ENCODE measurements around the gene MCM3AP. TPM values are rescaled to one million over a fixed set of nuclear protein-coding genes. Genes with fewer than 3 reads are reported as not detected.

The MCM3AP gene
- total RNA-seq, 1 experiment from 2014 or later: 88.4 TPM

DNA sequence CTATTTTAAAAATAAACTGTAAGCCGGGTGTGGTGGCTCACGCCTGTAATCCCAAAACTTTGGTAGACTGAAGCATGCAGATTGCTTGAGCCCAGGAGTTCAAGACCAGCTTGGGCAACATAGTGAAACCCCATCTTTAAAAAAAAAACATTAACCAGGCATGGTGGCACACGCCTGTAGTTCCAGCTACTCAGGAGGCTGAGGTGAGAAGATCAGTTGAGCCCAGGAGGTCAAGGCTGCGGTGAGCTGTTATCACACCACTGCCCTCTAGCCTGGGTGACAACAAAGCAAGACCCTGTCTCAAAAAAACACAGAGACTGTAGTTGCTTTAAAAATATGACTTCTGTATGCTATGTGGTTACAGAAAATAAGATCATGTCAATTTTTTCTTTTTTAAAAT, 32.6 kb downstream of the MCM3AP start:
- DNase-seq (ENCODE audit: low read depth, low spot score): no peak
- Histone ChIP-seq H3K79me2 (ENCODE audit: insufficient read depth, low read length) (peaks cover 11% of the 10 kb centered on the region), H3K9ac (ENCODE audit: low read length) (no peak overlapping the region), H3K36me3 (ENCODE audit: control insufficient read depth in 1 of 2, insufficient read depth in 2 of 2, low read length in 2 of 2) (peaks cover 34 to 69% of the 10 kb centered on the region in 2 experiments), H3K9me3 (ENCODE audit: control insufficient read depth in 1 of 2, insufficient read depth in 1 of 2, low read depth in 1 of 2, low read length in 2 of 2) (no peaks in the 10 kb centered on the region), H2AFZ (ENCODE audit: low read depth, low read length, poor library complexity, severe bottlenecking) (no peak overlapping the region), H3K27me3 (ENCODE audit: insufficient read depth, low read length) (no peaks in the 10 kb centered on the region), H3K4me3 (replicated peaks in 1 of 2; ENCODE audit: low read depth in 1 of 2, low read length in 2 of 2) (no peak overlapping the region), H3K27ac (ENCODE audit: low read depth, low read length) (no peak overlapping the region), H3K9me2 (ENCODE audit: insufficient read depth) (no peaks in the 10 kb centered on the region), H3K4me1 (ENCODE audit: control insufficient read depth in 1 of 2, insufficient read depth in 2 of 2, low read length in 2 of 2) (no peaks in the 10 kb centered on the region), H3K4me2 (ENCODE audit: low read length) (no peak overlapping the region), H4K20me1 (ENCODE audit: insufficient read depth) (no peaks in the 10 kb centered on the region)
- ChIA-PET POLR2A (no interaction called here), RAD21 (ENCODE audit: low non-redundant PET in 1 of 2, low total read pairs in 2 of 2, uncharacterized antibody in 2 of 2, unreplicated experiment in 2 of 2) (no interaction called here), CTCF (no interaction called here)
- no peak for TF ChIP-seq ZNF274 (IDR thresholded peaks at IDR 0.05; ENCODE audit: low read depth, low read length)
- TF ChIP-seq EZH2phosphoT487 (IDR thresholded peaks at IDR 0.05; ENCODE audit: borderline replicate concordance): no peak
- no peak for TF ChIP-seq CEBPB (IDR thresholded peaks at IDR 0.05; ENCODE audit: low read depth)
- no peak for TF ChIP-seq EZH2 (IDR thresholded peaks at IDR 0.05)
- no peak for TF ChIP-seq POLR2AphosphoS5 (IDR thresholded peaks at IDR 0.05; ENCODE audit: low read depth, low read length)
- TF ChIP-seq, protein P1, sequence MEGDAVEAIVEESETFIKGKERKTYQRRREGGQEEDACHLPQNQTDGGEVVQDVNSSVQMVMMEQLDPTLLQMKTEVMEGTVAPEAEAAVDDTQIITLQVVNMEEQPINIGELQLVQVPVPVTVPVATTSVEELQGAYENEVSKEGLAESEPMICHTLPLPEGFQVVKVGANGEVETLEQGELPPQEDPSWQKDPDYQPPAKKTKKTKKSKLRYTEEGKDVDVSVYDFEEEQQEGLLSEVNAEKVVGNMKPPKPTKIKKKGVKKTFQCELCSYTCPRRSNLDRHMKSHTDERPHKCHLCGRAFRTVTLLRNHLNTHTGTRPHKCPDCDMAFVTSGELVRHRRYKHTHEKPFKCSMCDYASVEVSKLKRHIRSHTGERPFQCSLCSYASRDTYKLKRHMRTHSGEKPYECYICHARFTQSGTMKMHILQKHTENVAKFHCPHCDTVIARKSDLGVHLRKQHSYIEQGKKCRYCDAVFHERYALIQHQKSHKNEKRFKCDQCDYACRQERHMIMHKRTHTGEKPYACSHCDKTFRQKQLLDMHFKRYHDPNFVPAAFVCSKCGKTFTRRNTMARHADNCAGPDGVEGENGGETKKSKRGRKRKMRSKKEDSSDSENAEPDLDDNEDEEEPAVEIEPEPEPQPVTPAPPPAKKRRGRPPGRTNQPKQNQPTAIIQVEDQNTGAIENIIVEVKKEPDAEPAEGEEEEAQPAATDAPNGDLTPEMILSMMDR (IDR thresholded peaks at IDR 0.05 in 2 of 3, conservative IDR thresholded peaks at IDR 0.05 in 1 of 3; ENCODE audit: borderline replicate concordance in 1 of 3, insufficient read depth in 1 of 3, low read depth in 2 of 3, low read length in 2 of 3): no peak
- TF ChIP-seq ELF1 (IDR thresholded peaks at IDR 0.05; ENCODE audit: borderline replicate concordance, low read depth): no peak
- TF ChIP-seq RAD21 (IDR thresholded peaks at IDR 0.05; ENCODE audit: low read depth): no peak
- no peak for TF ChIP-seq SP1 (IDR thresholded peaks at IDR 0.05; ENCODE audit: low read depth)
- TF ChIP-seq, protein P2, sequence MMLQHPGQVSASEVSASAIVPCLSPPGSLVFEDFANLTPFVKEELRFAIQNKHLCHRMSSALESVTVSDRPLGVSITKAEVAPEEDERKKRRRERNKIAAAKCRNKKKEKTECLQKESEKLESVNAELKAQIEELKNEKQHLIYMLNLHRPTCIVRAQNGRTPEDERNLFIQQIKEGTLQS (IDR thresholded peaks at IDR 0.05): no peak
- TF ChIP-seq, protein P3, sequence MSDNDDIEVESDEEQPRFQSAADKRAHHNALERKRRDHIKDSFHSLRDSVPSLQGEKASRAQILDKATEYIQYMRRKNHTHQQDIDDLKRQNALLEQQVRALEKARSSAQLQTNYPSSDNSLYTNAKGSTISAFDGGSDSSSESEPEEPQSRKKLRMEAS (IDR thresholded peaks at IDR 0.05): no peak
- TF ChIP-seq, protein P4, sequence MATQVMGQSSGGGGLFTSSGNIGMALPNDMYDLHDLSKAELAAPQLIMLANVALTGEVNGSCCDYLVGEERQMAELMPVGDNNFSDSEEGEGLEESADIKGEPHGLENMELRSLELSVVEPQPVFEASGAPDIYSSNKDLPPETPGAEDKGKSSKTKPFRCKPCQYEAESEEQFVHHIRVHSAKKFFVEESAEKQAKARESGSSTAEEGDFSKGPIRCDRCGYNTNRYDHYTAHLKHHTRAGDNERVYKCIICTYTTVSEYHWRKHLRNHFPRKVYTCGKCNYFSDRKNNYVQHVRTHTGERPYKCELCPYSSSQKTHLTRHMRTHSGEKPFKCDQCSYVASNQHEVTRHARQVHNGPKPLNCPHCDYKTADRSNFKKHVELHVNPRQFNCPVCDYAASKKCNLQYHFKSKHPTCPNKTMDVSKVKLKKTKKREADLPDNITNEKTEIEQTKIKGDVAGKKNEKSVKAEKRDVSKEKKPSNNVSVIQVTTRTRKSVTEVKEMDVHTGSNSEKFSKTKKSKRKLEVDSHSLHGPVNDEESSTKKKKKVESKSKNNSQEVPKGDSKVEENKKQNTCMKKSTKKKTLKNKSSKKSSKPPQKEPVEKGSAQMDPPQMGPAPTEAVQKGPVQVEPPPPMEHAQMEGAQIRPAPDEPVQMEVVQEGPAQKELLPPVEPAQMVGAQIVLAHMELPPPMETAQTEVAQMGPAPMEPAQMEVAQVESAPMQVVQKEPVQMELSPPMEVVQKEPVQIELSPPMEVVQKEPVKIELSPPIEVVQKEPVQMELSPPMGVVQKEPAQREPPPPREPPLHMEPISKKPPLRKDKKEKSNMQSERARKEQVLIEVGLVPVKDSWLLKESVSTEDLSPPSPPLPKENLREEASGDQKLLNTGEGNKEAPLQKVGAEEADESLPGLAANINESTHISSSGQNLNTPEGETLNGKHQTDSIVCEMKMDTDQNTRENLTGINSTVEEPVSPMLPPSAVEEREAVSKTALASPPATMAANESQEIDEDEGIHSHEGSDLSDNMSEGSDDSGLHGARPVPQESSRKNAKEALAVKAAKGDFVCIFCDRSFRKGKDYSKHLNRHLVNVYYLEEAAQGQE (IDR thresholded peaks at IDR 0.05; ENCODE audit: low read depth): no peak
- TF ChIP-seq, protein P5, sequence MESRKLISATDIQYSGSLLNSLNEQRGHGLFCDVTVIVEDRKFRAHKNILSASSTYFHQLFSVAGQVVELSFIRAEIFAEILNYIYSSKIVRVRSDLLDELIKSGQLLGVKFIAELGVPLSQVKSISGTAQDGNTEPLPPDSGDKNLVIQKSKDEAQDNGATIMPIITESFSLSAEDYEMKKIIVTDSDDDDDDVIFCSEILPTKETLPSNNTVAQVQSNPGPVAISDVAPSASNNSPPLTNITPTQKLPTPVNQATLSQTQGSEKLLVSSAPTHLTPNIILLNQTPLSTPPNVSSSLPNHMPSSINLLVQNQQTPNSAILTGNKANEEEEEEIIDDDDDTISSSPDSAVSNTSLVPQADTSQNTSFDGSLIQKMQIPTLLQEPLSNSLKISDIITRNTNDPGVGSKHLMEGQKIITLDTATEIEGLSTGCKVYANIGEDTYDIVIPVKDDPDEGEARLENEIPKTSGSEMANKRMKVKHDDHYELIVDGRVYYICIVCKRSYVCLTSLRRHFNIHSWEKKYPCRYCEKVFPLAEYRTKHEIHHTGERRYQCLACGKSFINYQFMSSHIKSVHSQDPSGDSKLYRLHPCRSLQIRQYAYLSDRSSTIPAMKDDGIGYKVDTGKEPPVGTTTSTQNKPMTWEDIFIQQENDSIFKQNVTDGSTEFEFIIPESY (IDR thresholded peaks at IDR 0.05; ENCODE audit: extremely low read depth, insufficient replicate concordance, low read length): no peak
- TF ChIP-seq SIN3A (IDR thresholded peaks at IDR 0.05; ENCODE audit: low read depth): no peak
- TF ChIP-seq POLR2A (IDR thresholded peaks at IDR 0.05; ENCODE audit: borderline replicate concordance, extremely low read depth, insufficient read depth, insufficient read length): no peak
- intact Hi-C loops (cut with micrococcal nuclease): no loop called here
- no TSS peak for BruUV-seq (replicated peaks)
- no peak for ATAC-seq
